ENCODE data around the gene PDE1C.
A peak's percentile ranks its signal among the peaks of the same experiment; 100 is the strongest.

PDE1C gene

DNA sequence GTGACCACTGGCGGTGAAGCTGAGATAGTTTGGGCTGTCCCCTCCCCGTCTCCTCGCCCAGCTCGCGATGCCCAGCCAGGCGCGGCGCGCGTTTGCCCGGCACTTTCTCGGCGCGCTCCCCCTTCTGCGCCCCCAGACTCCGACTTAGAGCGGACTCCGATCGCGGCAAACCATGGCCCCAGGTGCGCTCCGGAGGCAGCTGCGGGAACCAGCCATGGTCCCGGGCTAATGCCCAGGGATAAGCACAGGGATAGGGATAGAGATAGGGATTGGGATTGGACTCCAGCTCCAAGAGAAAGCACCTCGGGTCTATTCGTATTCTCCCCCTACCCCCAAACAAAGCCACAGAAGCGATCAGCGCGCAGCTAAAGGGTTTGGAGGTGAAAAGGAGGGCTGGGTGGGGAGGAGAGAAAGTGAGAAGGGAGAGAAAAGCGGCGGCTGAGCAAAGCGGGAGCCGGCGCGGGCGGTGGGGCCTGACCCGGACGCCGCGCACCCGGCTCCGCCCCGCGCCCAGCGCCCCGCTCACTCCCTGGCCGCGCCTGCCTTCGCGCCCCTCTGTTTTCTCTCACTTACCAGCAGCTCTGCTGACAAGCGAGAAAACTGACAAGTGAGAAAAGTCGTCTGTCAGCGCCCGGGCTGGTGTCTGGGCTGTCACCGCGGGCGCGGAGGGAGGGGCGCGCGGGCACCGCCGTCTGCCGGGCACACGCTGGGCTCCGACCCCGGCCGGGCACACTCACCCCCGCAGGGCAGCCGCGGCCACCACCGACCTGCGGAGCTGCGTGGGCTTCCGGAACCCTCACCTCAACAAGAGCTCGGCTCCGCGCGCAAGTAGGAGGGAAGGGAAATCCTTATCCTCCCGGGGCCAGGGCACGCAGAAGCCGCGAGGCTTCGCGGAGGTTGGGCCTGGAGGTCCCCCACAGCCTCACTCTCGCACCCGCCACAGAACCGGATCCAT is at the start of gene PDE1C:
Gene PDE1C, minus strand, starts transcription at position 2 of the 955 bp plus-strand sequence.
- Histone ChIP-seq H3K4me3 (ENCODE audit: low read length) (peak within 1 kb of the TSS; percentile 62), H3K36me3 (ENCODE audit: control insufficient read depth, insufficient read depth, low read length) (no peaks in the 10 kb centered on the region), H3K9ac (ENCODE audit: low read length) (no peak within 1 kb of the TSS), H3K27me3 (ENCODE audit: control insufficient read depth, insufficient read depth, low read length) (peaks cover 3% of the 10 kb centered on the region), H3K4me1 (ENCODE audit: control insufficient read depth, insufficient read depth, low read length) (no peaks in the 10 kb centered on the region), H3K27ac (ENCODE audit: low read depth, low read length) (no peak within 1 kb of the TSS)

DNA sequence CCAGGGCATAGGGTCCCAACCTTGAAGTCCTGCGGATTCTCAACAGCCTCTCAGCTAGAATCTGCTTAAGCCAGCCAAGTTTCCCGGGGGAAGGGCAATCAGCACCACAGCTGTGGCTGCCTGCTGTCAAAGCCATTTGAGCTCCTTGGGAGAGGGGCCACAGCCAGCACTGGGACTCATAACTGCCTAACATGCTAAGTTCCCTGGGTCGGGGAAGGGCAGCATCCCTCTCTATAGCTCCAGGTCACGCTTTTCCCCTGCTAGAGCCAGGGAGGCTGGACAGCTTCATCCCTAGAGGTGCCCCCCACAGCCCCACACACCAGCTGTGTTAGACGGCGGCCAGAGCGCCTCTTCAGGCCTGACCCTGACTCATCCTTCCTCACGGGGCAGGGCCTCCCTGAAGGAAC is 49.6 kb upstream of the PDE1C start:
- no peaks in the 10 kb centered on the region for H3K36me3 ChIP-seq (ENCODE audit: control insufficient read depth, insufficient read depth, low read length)
- no peak overlapping the region for H3K9ac ChIP-seq (ENCODE audit: low read length)
- H3K27me3 ChIP-seq (ENCODE audit: control insufficient read depth, insufficient read depth, low read length): no peaks in the 10 kb centered on the region
- no peak overlapping the region for H3K4me3 ChIP-seq (ENCODE audit: low read length)
- no peak overlapping the region for H3K27ac ChIP-seq (ENCODE audit: low read depth, low read length)
- no peaks in the 10 kb centered on the region for H3K4me1 ChIP-seq (ENCODE audit: control insufficient read depth, insufficient read depth, low read length)

DNA sequence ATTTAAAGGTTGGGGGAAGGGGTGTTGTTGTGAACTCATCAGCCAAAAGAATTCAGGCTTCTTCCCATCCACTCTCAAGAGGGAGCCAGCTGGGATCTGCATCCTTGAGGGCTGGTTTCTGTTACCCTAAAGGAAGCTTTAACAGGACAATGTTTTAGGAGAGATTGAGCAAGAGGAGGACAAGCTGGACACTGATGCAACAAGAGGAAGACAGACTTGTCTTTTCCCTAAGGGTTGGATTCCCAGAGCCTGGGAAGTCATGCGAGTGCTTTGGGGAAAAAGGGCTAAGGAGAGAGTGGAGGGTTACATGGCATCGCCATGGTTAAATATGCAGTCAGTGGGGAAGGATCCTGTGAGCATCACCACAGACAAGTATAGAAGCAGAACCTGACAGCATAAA is 47.6 kb upstream of the PDE1C start:
- Histone ChIP-seq H3K36me3 (ENCODE audit: control insufficient read depth, insufficient read depth, low read length) (no peaks in the 10 kb centered on the region), H3K9ac (ENCODE audit: low read length) (no peak overlapping the region), H3K4me3 (ENCODE audit: low read length) (no peak overlapping the region), H3K27me3 (ENCODE audit: control insufficient read depth, insufficient read depth, low read length) (no peaks in the 10 kb centered on the region), H3K27ac (ENCODE audit: low read depth, low read length) (no peak overlapping the region), H3K4me1 (ENCODE audit: control insufficient read depth, insufficient read depth, low read length) (no peaks in the 10 kb centered on the region)

DNA sequence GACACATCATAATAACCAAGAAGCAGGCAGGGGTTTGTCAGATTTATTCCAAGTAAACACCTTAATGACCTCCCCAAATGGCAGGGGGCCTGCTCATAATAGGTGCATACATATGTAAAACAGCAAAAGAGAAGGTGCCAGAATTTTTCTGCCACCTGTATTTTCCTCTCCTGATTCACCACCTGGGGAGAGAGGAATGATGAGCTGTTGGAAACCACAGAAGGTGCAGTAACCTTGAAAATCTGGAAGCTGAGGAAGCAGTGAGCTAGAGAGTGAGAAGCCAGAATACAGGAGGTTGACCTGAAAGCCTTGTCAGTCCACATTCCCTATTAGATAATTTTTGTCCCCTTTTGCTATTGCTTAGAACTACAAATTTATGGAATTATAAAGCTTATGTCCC is 46.2 kb upstream of the PDE1C start:
- H3K27ac ChIP-seq (ENCODE audit: low read depth, low read length): no peak overlapping the region
- no peak overlapping the region for H3K9ac ChIP-seq (ENCODE audit: low read length)
- H3K36me3 ChIP-seq (ENCODE audit: control insufficient read depth, insufficient read depth, low read length): no peaks in the 10 kb centered on the region
- H3K4me1 ChIP-seq (ENCODE audit: control insufficient read depth, insufficient read depth, low read length): no peaks in the 10 kb centered on the region
- H3K27me3 ChIP-seq (ENCODE audit: control insufficient read depth, insufficient read depth, low read length): no peaks in the 10 kb centered on the region
- H3K4me3 ChIP-seq (ENCODE audit: low read length): no peak overlapping the region

DNA sequence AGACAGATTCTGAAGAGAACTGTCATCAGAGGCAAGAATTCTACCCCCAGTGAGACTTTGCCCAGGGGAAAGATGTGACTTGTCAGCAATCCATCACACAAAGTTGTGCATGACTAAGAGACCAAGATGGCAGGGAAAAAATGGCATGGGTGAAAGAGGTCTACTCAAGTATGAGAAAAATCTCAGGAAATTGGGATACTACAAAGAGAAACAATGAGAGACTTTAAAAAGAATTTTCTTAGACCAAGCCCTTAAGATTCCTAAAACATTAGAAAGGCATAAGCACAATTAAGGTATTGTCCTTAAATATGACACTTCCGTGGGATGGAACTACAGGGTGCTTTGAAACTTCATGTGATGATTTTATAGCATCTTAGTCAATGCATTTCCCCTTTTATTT is 45.6 kb upstream of the PDE1C start:
- no peaks in the 10 kb centered on the region for H3K4me1 ChIP-seq (ENCODE audit: control insufficient read depth, insufficient read depth, low read length)
- no peak overlapping the region for H3K9ac ChIP-seq (ENCODE audit: low read length)
- no peak overlapping the region for H3K27ac ChIP-seq (ENCODE audit: low read depth, low read length)
- no peaks in the 10 kb centered on the region for H3K36me3 ChIP-seq (ENCODE audit: control insufficient read depth, insufficient read depth, low read length)
- no peaks in the 10 kb centered on the region for H3K27me3 ChIP-seq (ENCODE audit: control insufficient read depth, insufficient read depth, low read length)
- H3K4me3 ChIP-seq (ENCODE audit: low read length): no peak overlapping the region

DNA sequence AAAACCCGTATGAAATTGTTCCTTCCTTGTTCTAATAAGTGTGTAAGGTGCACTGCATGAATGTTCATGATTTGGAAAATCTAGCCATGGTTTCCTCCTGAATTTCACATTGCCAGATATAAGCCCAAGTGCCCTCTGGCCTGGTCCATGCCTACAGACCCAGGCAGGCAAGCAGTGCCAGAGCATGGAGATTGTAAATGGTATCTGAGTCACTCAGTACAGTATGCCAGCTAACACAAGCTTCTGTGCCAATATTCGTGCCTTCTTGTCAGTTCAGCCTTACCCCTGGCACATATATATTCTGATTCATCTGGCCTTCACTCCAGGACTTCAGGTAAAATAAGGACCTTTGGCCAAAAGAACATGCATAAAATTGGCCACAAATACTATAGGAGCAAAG is 38.4 kb upstream of the PDE1C start:
- Histone ChIP-seq H3K9ac (ENCODE audit: low read length) (no peak overlapping the region), H3K4me3 (ENCODE audit: low read length) (no peak overlapping the region), H3K27me3 (ENCODE audit: control insufficient read depth, insufficient read depth, low read length) (no peaks in the 10 kb centered on the region), H3K4me1 (ENCODE audit: control insufficient read depth, insufficient read depth, low read length) (no peaks in the 10 kb centered on the region), H3K27ac (ENCODE audit: low read depth, low read length) (no peak overlapping the region), H3K36me3 (ENCODE audit: control insufficient read depth, insufficient read depth, low read length) (no peaks in the 10 kb centered on the region)

DNA sequence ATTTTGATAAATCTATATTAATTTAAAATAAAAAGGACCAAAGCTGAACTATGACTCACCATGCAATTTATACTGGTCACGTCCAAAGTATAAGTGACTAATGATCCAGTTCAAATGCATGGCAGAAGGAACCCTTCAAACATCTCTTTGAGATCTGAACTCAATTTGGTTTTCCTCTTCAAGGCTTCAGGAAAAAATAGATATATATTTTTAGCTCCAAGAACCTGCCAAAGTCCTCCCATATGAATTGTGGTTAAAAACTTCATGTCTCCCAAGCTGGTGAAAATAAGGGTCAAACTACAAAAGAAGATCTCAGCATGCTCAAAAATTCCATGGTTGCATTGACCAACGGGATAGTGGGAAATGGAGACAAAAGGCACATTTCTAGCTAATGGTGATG is 34.6 kb upstream of the PDE1C start:
- H3K9ac ChIP-seq (ENCODE audit: low read length): no peak overlapping the region
- H3K27me3 ChIP-seq (ENCODE audit: control insufficient read depth, insufficient read depth, low read length): no peaks in the 10 kb centered on the region
- H3K4me1 ChIP-seq (ENCODE audit: control insufficient read depth, insufficient read depth, low read length): no peaks in the 10 kb centered on the region
- no peak overlapping the region for H3K4me3 ChIP-seq (ENCODE audit: low read length)
- H3K36me3 ChIP-seq (ENCODE audit: control insufficient read depth, insufficient read depth, low read length): no peaks in the 10 kb centered on the region
- no peak overlapping the region for H3K27ac ChIP-seq (ENCODE audit: low read depth, low read length)

DNA sequence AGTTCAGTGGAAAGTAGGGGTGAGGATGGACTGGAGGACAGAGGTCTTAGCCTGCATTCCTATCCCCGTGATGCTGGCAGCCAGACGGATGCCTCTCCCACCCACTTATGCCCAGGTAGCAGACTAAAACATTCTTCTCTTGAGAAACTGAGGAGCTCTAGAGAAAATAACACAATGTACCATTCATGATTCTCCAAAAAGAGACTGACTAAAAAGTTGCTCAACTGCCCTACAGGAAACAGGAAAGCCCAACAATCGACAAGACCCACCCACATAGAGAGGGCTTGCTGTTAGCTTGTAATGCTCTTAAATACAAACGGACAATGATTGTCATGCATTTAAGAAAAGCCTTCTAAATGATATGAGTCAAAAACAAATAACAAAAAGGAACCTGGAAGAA is 33.2 kb upstream of the PDE1C start:
- Histone ChIP-seq H3K27me3 (ENCODE audit: control insufficient read depth, insufficient read depth, low read length) (no peaks in the 10 kb centered on the region), H3K4me3 (ENCODE audit: low read length) (no peak overlapping the region), H3K4me1 (ENCODE audit: control insufficient read depth, insufficient read depth, low read length) (no peaks in the 10 kb centered on the region), H3K36me3 (ENCODE audit: control insufficient read depth, insufficient read depth, low read length) (no peaks in the 10 kb centered on the region), H3K9ac (ENCODE audit: low read length) (no peak overlapping the region), H3K27ac (ENCODE audit: low read depth, low read length) (no peak overlapping the region)

DNA sequence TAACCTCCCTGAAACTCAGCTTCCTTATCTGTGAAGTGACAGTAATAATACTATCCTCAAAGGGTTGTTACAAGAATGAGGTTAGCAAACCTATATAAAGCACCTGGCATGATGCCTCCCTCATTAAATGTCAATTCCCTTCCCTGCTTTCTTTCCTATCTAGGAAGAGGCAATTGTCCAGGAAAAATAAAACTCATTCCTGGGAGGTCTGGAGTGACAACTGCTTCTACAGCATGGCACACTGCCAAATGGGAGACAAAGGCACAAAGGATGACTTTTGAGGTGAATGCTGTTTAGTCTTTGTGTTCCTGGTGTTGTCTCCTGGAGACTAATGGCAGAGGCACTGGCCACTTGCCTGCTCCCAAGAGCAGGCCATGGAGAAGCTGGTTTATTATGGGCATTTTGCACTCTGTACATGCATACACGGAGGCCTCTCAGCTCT is 32.2 kb upstream of the PDE1C start:
- Histone ChIP-seq H3K27ac (ENCODE audit: low read depth, low read length) (no peak overlapping the region), H3K27me3 (ENCODE audit: control insufficient read depth, insufficient read depth, low read length) (no peaks in the 10 kb centered on the region), H3K4me3 (ENCODE audit: low read length) (no peak overlapping the region), H3K9ac (ENCODE audit: low read length) (no peak overlapping the region), H3K4me1 (ENCODE audit: control insufficient read depth, insufficient read depth, low read length) (no peaks in the 10 kb centered on the region), H3K36me3 (ENCODE audit: control insufficient read depth, insufficient read depth, low read length) (no peaks in the 10 kb centered on the region)

DNA sequence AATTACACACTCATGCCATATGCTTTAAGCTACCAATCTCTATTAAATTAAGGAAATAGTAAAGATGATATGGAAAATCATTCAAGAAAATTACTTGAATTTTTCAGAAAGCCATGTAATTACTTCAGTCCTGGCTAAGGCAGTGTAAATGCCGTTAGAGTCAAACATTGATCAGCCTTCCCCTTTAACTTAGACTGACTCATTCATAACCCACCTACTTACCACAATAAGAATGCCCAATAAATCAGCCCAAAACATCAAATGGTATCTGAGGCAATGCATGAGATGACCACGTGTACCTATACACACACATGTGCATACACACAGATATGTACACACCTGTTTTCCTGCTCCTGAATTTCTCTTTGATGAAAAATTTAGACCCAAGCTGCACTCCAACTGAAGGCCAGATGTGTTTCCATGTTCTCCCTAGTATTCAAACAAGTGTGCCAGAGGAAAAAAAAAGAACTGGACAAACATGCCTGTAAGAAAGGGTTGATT is 30.2 kb upstream of the PDE1C start:
- Histone ChIP-seq H3K27me3 (ENCODE audit: control insufficient read depth, insufficient read depth, low read length) (no peaks in the 10 kb centered on the region), H3K4me3 (ENCODE audit: low read length) (no peak overlapping the region), H3K9ac (ENCODE audit: low read length) (no peak overlapping the region), H3K27ac (ENCODE audit: low read depth, low read length) (no peak overlapping the region), H3K36me3 (ENCODE audit: control insufficient read depth, insufficient read depth, low read length) (no peaks in the 10 kb centered on the region), H3K4me1 (ENCODE audit: control insufficient read depth, insufficient read depth, low read length) (no peaks in the 10 kb centered on the region)

DNA sequence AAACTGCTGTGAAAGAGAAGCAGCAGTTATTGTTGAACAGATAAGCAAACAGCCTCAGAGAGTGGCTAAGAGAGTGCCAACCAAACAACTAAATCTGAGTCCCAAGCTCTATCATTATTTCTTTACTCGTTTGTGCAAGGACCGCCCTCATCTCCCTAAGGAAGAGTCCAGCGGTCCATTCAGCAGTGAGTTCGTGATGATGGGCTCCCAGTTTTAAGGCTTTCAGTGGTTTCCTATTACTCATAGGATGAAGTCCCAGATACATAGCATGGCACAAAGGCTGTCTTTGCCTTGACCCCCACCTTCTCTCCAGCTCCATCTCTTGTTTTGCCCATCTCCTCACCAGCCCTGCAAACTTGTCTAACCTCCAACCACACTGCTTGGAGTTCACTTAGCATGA is 24.3 kb upstream of the PDE1C start:
- Histone ChIP-seq H3K9ac (ENCODE audit: low read length) (no peak overlapping the region), H3K27me3 (ENCODE audit: control insufficient read depth, insufficient read depth, low read length) (no peaks in the 10 kb centered on the region), H3K4me1 (ENCODE audit: control insufficient read depth, insufficient read depth, low read length) (no peaks in the 10 kb centered on the region), H3K4me3 (ENCODE audit: low read length) (no peak overlapping the region), H3K36me3 (ENCODE audit: control insufficient read depth, insufficient read depth, low read length) (no peaks in the 10 kb centered on the region), H3K27ac (ENCODE audit: low read depth, low read length) (no peak overlapping the region)

DNA sequence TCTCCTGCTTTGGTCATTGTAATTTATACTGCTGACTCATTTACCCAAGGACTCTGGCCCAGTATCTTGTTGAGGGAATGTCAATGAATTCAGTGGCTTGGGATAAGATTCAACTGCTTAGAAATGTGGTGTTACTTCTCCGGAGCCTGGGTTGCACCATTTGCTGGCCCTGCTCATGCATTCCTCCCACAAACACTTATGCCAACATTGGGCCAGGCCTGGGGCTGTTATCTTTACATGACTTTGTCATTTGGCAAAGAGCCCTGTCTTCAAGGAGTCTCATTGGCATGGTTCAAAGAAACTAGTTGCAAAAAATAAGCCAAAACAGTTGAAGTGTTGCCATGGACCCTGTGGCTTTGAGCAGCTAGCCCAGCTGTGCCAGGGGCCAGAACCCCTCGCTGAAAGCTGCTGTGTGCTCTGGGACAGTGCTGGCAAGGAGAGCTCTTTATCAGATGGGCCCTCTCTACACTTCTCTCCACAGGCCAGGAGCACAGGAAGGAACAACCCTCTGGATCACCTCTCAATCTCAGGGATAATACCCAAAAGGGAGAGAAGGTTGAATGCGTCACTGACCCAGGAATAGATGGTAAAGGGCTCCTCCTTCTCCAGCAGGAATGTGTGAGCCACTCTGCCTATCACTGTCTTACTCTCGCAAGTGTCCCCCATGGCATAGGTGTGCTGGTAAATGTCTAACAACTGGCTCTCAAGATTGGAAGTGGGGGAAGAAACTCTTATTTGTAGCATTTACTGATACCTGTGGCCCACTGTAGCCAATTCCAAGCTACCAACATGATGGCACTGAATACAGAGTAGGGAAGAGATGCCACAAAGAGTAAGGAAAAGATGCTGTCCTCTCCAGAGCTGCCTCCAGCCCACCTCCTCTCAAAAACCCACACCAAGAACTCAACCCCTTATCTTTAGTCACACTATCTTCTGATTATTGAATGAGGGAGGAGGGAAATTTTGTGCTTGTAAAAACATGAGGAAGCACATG is 23.5 kb upstream of the PDE1C start:
- Histone ChIP-seq H3K4me1 (ENCODE audit: control insufficient read depth, insufficient read depth, low read length) (no peaks in the 10 kb centered on the region), H3K36me3 (ENCODE audit: control insufficient read depth, insufficient read depth, low read length) (no peaks in the 10 kb centered on the region), H3K9ac (ENCODE audit: low read length) (no peak overlapping the region), H3K4me3 (ENCODE audit: low read length) (no peak overlapping the region), H3K27ac (ENCODE audit: low read depth, low read length) (no peak overlapping the region), H3K27me3 (ENCODE audit: control insufficient read depth, insufficient read depth, low read length) (no peaks in the 10 kb centered on the region)

All from rectal smooth muscle tissue (tissue), 1 donor.